Right lobe of liver (tissue), 6 donors: ENCODE data around the gene RAD18. TPM values are rescaled to one million over a fixed set of nuclear protein-coding genes. Genes with fewer than 3 reads are reported as not detected.

Experiments used
- ATAC-seq, 4 donors: fragments of 200-7000 bp; cut with Tn5 transposase; one replicate each; pipeline ENCODE4 v1.9.1; 2020; ENCODE audit warnings: mild to moderate bottlenecking in 4 of 4, moderate library complexity in 4 of 4
- DNase-seq, 3 donors: peaks; one replicate each; pipeline ENCODE4 v3.0.0-alpha.2; 2020
- H3K27ac ChIP-seq, 3 donors: fragments of 200-600 bp; one replicate each; pipeline ENCODE4 v1.8.0; 2022
- H3K27me3 ChIP-seq, 2 donors: fragments of 200-600 bp; one replicate each; pipeline ENCODE4 v1.8.0; 2022
- H3K36me3 ChIP-seq, 4 donors: fragments of 200-600 bp; sonication (generic) in 1 of 4; one replicate each; pipeline versions ENCODE4 v1.5.1 to v1.8.0; 2017 to 2022; ENCODE audit warnings: control low read depth in 1 of 4
- H3K4me1 ChIP-seq, 4 donors: fragments of 200-600 bp; sonication (generic) in 1 of 4; one replicate each; pipeline versions ENCODE4 v1.5.1 to v1.8.0; 2017 to 2022; ENCODE audit warnings: control low read depth in 1 of 4
- H3K4me3 ChIP-seq, 3 donors: fragments of 200-600 bp; one replicate each; pipeline ENCODE4 v1.8.0; 2022
- H3K9me3 ChIP-seq, 4 donors: fragments of 200-600 bp; sonication (generic) in 1 of 4; one replicate each; pipeline versions ENCODE4 v1.5.1 to v1.8.0; 2017 to 2022; ENCODE audit warnings: control low read depth in 1 of 4
- POLR2A ChIP-seq: fragments of 450-650 bp; IDR thresholded peaks from one replicate; pipeline ENCODE4 v1.6.1; 2017; ENCODE audit warnings: antibody characterized with exemption, mild to moderate bottlenecking
- WGBS: methylation state at CpG from one replicate; pipeline ENCODE4 v1.1.6; 2018; ENCODE audit warnings: low coverage, low lambda C conversion rate; ENCODE audit not compliant: insufficient coverage; ENCODE audit errors: missing lambda C conversion rate; 5-methylcytosine and 5-hydroxymethylcytosine counted together
- intact Hi-C, 2 donors: fragments of 100-400 bp; cut with DNase I; formaldehyde crosslinking; loops; one replicate each; pipeline versions ENCODE4 v1.11.2 to v1.14.1; 2022
- total RNA-seq, 6 experiments: library from RNA; depleted of rRNA in 2 of 6; stranded (reverse); fragments of >200 nt in 2 of 6; fragmentation: NEBNext Ultra II Directional in 3 of 6; extraction: Animal tissue kit (Norgen Biotek cat#: 25700) in 3 of 6; gene quantifications; one replicate each; pipeline versions ENCODE4 v1.1.0 to v1.2.4, GENCODE V29; 2016 to 2023
- TF ChIP-seq, protein P1 (sequence below), 4 donors: fragments of 200-600 bp in 3 of 4; fragments of 450-650 bp in 1 of 4; IDR thresholded peaks; one replicate each; pipeline versions ENCODE4 v1.5.1 to v1.8.0; 2016 to 2022; ENCODE audit warnings: antibody characterized with exemption in 4 of 4, mild to moderate bottlenecking in 2 of 4
- donor health status: DM: no; HTN: yes; CAD: no.
- donor health status: DM: no; HTN: no; CAD: no.
- donor health status: DM: no; HTN: no; CAD: no.
- donor health status: DM: no; HTN: yes; CAD: no.
- donor health status: DM: no; HTN: yes; CAD: no.

The RAD18 gene
- total RNA-seq, 6 experiments from 2014 or later, result 1.9 to 5.1 (median 4.3) TPM

GRCh38 chr3:8984081-8984480 lies 20.8 kb upstream of the RAD18 start:
- peaks cover 0 to 21% (median 0%) of the 10 kb centered on the region in 4 donors for H3K4me1 ChIP-seq
- H3K27me3 ChIP-seq, result no peaks in the 10 kb centered on the region
- H3K36me3 ChIP-seq, result no peaks in the 10 kb centered on the region
- DNase-seq (no peak), ATAC-seq (no peak)
- no peaks in the 10 kb centered on the region for H3K9me3 ChIP-seq
- intact Hi-C loops, result no loop called here
- 87% methylated on average over 6 of the region's 6 CpGs for WGBS
- H3K4me3 ChIP-seq, result no peak overlapping the region
- TF ChIP-seq, protein P1, sequence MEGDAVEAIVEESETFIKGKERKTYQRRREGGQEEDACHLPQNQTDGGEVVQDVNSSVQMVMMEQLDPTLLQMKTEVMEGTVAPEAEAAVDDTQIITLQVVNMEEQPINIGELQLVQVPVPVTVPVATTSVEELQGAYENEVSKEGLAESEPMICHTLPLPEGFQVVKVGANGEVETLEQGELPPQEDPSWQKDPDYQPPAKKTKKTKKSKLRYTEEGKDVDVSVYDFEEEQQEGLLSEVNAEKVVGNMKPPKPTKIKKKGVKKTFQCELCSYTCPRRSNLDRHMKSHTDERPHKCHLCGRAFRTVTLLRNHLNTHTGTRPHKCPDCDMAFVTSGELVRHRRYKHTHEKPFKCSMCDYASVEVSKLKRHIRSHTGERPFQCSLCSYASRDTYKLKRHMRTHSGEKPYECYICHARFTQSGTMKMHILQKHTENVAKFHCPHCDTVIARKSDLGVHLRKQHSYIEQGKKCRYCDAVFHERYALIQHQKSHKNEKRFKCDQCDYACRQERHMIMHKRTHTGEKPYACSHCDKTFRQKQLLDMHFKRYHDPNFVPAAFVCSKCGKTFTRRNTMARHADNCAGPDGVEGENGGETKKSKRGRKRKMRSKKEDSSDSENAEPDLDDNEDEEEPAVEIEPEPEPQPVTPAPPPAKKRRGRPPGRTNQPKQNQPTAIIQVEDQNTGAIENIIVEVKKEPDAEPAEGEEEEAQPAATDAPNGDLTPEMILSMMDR (IDR thresholded peaks at IDR 0.05), result no peak
- TF ChIP-seq POLR2A, result no peak
- no peak overlapping the region for H3K27ac ChIP-seq

DNA sequence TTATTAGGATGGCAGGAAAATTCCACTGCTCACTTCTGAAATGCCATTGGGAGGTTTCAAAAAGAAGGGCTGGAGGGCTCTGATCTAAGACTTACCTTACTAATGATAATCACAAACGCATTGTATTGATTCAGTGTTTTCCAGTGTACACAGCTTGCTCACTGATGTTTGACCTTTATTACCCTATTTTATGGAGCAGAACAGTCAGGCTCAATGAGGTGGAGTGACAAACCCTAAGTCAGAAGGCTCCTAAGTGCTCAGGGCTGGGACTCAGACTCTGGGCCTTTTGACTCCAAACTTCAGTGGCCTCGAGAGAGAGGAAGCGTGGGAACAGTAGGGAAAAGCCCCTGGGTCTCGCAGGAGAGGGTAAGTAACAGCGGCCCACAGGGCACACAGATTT lies 20.3 kb upstream of the RAD18 start:
- Histone ChIP-seq H3K4me1 (peaks cover 0 to 21% (median 0%) of the 10 kb centered on the region in 4 donors), H3K27ac (no peak overlapping the region), H3K27me3 (no peaks in the 10 kb centered on the region), H3K9me3 (no peaks in the 10 kb centered on the region), H3K36me3 (no peaks in the 10 kb centered on the region), H3K4me3 (no peak overlapping the region)
- intact Hi-C loops, result no loop called here
- peak in 1 of 4 donors; percentile 44 for ATAC-seq
- TF ChIP-seq, protein P1 (IDR thresholded peaks at IDR 0.05), result no peak
- TF ChIP-seq POLR2A, result no peak
- DNase-seq, result no peak
- 80% methylated on average over 5 of the region's 5 CpGs for WGBS

- intact Hi-C loops, result no loop called here
- DNase-seq (no peak), ATAC-seq (peak in 2 of 4 donors; percentile 4 to 22)
- TF ChIP-seq, protein P1 (IDR thresholded peaks at IDR 0.05), result no peak
- TF ChIP-seq POLR2A, result no peak
- no peak overlapping the region for H3K27ac ChIP-seq
- no CpG with 5 or more reads among the region's 1 CpG for WGBS
- peaks cover 0 to 21% (median 0%) of the 10 kb centered on the region in 4 donors for H3K4me1 ChIP-seq
- no peak overlapping the region for H3K4me3 ChIP-seq
- no peaks in the 10 kb centered on the region for H3K27me3 ChIP-seq
- H3K9me3 ChIP-seq, result no peaks in the 10 kb centered on the region
- H3K36me3 ChIP-seq, result no peaks in the 10 kb centered on the region
Observed at GRCh38 chr3:8983026-8983425, 19.8 kb upstream of the RAD18 start.

GRCh38 chr3:8982509-8982908 lies 19.2 kb upstream of the RAD18 start:
- no peak overlapping the region for H3K4me3 ChIP-seq
- H3K9me3 ChIP-seq, result no peaks in the 10 kb centered on the region
- no peak for TF ChIP-seq POLR2A
- intact Hi-C loops, result no loop called here
- WGBS, result 89% methylated on average over 5 of the region's 5 CpGs
- DNase-seq, result no peak
- H3K27me3 ChIP-seq, result no peaks in the 10 kb centered on the region
- ATAC-seq, result no peak
- H3K36me3 ChIP-seq, result no peaks in the 10 kb centered on the region
- no peak overlapping the region for H3K27ac ChIP-seq
- H3K4me1 ChIP-seq, result peaks cover 0 to 21% (median 0%) of the 10 kb centered on the region in 4 donors

DNA sequence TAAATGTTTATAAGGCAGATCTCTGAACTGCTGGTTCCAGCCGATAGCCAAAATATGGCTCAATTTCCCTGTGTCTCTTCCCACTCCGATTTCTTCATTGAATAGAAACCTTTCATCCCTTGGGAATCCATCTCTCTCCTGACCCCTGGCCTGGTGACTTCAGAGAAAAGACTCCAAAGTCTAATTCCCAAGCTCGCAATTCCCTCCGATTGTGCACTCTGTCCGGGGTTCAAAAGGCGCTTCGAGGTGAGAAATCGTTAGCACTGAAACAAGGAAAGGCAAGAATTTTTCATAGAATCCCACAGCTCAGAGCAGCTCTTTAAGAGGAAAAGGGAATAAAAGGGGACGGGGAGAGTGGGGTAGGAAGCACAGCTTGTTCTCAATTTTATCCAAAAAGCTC lies 18.4 kb upstream of the RAD18 start:
- Histone ChIP-seq H3K4me1 (peaks cover 0 to 21% (median 0%) of the 10 kb centered on the region in 4 donors), H3K9me3 (no peaks in the 10 kb centered on the region), H3K4me3 (no peak overlapping the region), H3K27me3 (no peaks in the 10 kb centered on the region), H3K27ac (peak overlapping the region in 2 of 3 donors; percentile 43 to 68), H3K36me3 (no peaks in the 10 kb centered on the region)
- 38% methylated on average over 9 of the region's 9 CpGs for WGBS
- no peak for DNase-seq
- intact Hi-C loops, result no loop called here
- TF ChIP-seq, protein P1 (IDR thresholded peaks at IDR 0.05), result no peak
- TF ChIP-seq POLR2A, result no peak
- ATAC-seq, result peak in 3 of 4 donors; percentile 66 to 79 (median 68)
